Glutamatergic neuron (in vitro differentiated cells): ENCODE results near the gene STK32A. TPM values are rescaled to one million over a fixed set of nuclear protein-coding genes. Genes with fewer than 3 reads are reported as not detected.
"Not testable (repeated sequence)": the region's sequence is repeated elsewhere in the genome, so short reads cannot be mapped to it uniquely, and the experiment has no call there.

Experiments
- DNase-seq: peaks from one replicate; pipeline ENCODE4 v3.0.0; 2022
- H3K27ac Mint-ChIP-seq: one replicate; pipeline ENCODE4 v1.8.0; 2020; ENCODE audit warnings: mild to moderate bottlenecking, mixed read lengths, inconsistent platforms; ENCODE audit not compliant: unreplicated experiment
- H3K27me3 Mint-ChIP-seq: one replicate; pipeline ENCODE4 v1.8.0; 2020; ENCODE audit warnings: mild to moderate bottlenecking, moderate library complexity, mixed read lengths, inconsistent platforms; ENCODE audit not compliant: unreplicated experiment
- H3K36me3 Mint-ChIP-seq: one replicate; pipeline ENCODE4 v1.8.0; 2020; ENCODE audit warnings: mild to moderate bottlenecking, mixed read lengths, inconsistent platforms; ENCODE audit not compliant: unreplicated experiment
- H3K4me1 Mint-ChIP-seq: one replicate; pipeline ENCODE4 v1.8.0; 2020; ENCODE audit warnings: mild to moderate bottlenecking, low read depth, mixed read lengths, inconsistent platforms; ENCODE audit not compliant: unreplicated experiment
- H3K4me3 Mint-ChIP-seq: one replicate; pipeline ENCODE4 v1.8.0; 2020; ENCODE audit warnings: mild to moderate bottlenecking, mixed read lengths, inconsistent platforms; ENCODE audit not compliant: unreplicated experiment
- H3K9me3 Mint-ChIP-seq: one replicate; pipeline ENCODE4 v1.8.0; 2020; ENCODE audit warnings: mild to moderate bottlenecking, moderate library complexity, mixed read lengths, inconsistent platforms; ENCODE audit not compliant: unreplicated experiment
- total RNA-seq: library from RNA; stranded (reverse); fragmentation: NEBNext Ultra II Directional; extraction: Animal tissue kit (Norgen Biotek cat#: 25700); gene quantifications from one replicate; pipeline ENCODE4 v1.2.1, GENCODE V29; 2021; ENCODE audit not compliant: unreplicated experiment
- TF ChIP-seq, protein P1 (sequence below): fragments of 200-600 bp; sonication (generic); IDR thresholded peaks from one replicate; pipeline ENCODE4 v1.5.0; 2021; ENCODE audit not compliant: partially characterized antibody, unreplicated experiment

STK32A gene
- total RNA-seq, 1 donor from 2014 or later: 3.2 TPM

DNA sequence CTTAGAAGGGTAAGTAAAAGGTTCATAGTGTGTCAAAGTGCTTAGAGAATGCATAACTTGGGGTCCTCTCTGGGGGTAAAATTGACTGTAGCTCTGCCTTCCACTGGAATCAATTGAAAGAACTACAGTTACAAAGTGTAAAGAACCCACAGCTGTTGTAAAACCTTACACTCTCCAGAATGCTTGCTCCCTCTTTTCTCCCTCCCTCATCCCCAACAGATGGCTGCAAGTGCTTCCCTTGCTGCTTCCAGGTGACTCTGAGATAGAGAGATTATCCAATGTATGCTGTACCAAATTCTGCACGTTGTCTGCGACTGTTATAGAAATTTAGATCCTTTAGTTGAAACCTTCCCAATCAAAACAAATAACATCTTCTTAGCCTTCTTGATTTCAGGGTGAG, 126.0 kb downstream of the STK32A start:
- Mint-ChIP-seq H3K36me3 (no peaks in the 10 kb centered on the region), H3K9me3 (no peaks in the 10 kb centered on the region), H3K27ac (peak overlapping the region; percentile 60), H3K4me1 (peaks cover 11% of the 10 kb centered on the region), H3K4me3 (peak overlapping the region; percentile 25), H3K27me3 (peaks cover 3% of the 10 kb centered on the region)
- TF ChIP-seq, protein P1, sequence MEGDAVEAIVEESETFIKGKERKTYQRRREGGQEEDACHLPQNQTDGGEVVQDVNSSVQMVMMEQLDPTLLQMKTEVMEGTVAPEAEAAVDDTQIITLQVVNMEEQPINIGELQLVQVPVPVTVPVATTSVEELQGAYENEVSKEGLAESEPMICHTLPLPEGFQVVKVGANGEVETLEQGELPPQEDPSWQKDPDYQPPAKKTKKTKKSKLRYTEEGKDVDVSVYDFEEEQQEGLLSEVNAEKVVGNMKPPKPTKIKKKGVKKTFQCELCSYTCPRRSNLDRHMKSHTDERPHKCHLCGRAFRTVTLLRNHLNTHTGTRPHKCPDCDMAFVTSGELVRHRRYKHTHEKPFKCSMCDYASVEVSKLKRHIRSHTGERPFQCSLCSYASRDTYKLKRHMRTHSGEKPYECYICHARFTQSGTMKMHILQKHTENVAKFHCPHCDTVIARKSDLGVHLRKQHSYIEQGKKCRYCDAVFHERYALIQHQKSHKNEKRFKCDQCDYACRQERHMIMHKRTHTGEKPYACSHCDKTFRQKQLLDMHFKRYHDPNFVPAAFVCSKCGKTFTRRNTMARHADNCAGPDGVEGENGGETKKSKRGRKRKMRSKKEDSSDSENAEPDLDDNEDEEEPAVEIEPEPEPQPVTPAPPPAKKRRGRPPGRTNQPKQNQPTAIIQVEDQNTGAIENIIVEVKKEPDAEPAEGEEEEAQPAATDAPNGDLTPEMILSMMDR: no peak
- no peak for DNase-seq

DNA sequence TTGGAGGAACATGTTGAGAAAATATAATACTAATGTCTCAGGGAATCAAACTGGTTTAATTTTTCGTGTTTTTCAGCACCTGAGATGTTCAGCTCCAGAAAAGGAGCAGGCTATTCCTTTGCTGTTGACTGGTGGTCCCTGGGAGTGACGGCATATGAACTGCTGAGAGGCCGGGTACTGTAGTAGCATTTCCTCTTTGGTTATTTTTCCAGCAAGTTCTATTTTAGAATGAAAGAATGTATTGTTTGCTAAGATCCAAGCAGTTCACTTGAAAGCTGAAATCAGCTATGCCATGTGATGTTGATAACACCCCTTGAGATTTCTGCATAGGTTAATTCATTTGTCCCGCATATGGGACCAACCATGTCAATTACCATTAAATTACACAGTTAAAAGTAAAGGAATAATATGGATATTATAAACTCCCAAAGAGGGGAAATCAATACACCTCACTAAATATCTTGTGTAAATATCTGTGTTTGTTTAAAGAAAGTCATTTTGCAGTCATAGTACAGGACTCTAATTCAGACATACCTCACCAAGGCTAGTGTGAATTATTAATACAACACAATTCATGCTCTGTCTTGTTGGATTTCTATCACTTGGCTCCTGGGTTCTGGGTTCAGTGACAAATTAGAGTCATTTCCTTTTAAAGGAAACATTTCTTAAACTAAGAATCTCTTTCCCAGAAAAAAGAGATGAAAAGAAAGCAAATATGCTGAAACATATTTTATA, 126.8 kb downstream of the STK32A start:
- no peaks in the 10 kb centered on the region for H3K9me3 Mint-ChIP-seq
- no peak overlapping the region for H3K27ac Mint-ChIP-seq
- H3K27me3 Mint-ChIP-seq: peaks cover 3% of the 10 kb centered on the region
- no peak for DNase-seq
- no peak overlapping the region for H3K4me3 Mint-ChIP-seq
- no peaks in the 10 kb centered on the region for H3K36me3 Mint-ChIP-seq
- peaks cover 11% of the 10 kb centered on the region for H3K4me1 Mint-ChIP-seq
- TF ChIP-seq, protein P1: no peak

DNA sequence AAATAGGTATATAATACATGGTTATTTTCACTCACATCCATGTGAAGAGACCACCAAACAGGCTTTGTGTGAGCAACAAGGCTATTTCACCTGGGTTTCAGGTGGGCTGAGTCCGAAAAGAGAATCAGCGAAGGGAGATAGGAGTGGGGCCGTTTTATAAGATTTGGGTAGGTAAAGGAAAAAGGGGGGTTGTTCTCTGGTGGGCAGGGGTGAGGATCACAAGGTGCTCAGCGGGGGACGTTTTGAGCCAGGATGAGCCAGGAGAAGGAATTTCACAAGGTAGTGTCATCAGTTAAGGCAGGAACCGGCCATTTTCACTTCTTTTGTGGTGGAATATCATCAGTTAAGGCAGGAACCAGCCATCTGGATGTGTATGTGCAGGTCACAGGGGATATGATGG, 132.6 kb downstream of the STK32A start:
- not testable (repeated sequence) for DNase-seq, H3K9me3 Mint-ChIP-seq, H3K4me3 Mint-ChIP-seq, H3K27ac Mint-ChIP-seq, H3K36me3 Mint-ChIP-seq, H3K4me1 Mint-ChIP-seq, H3K27me3 Mint-ChIP-seq

DNA sequence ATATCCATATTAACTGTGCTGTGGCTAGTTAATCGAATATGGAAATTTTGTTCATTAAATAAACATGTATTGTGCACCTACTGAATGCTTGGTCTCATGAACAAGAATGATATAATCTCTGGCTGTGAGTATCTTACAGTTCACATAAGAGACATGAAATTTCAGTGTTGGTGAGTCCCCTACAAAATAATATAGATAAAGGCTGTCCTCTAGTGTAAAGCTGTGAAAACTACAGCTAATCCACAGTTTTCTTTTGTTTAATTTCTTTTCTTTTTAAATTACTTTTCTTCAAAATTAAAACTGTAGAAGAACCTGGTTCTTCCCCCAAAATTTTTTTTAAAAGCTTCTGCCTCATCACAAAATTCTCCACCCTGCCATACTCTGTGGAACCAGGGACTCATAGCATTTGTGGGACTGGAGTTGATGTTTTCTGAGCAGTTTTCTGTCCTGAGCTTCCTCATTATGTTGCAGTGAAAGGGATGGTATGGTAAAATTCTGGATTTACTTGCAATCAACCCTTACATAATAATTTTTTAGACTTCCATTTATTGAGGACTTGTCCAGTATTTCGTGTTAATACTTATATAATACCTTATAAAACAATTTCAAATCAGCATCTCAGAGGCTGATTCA, 135.0 kb downstream of the STK32A start:
- H3K4me3 Mint-ChIP-seq: no peak overlapping the region
- H3K9me3 Mint-ChIP-seq: no peaks in the 10 kb centered on the region
- H3K4me1 Mint-ChIP-seq: peaks cover 4% of the 10 kb centered on the region
- DNase-seq: no peak
- no peak overlapping the region for H3K27ac Mint-ChIP-seq
- TF ChIP-seq, protein P1: peak; percentile 35
- H3K36me3 Mint-ChIP-seq: no peaks in the 10 kb centered on the region
- peaks cover 2% of the 10 kb centered on the region for H3K27me3 Mint-ChIP-seq

DNA sequence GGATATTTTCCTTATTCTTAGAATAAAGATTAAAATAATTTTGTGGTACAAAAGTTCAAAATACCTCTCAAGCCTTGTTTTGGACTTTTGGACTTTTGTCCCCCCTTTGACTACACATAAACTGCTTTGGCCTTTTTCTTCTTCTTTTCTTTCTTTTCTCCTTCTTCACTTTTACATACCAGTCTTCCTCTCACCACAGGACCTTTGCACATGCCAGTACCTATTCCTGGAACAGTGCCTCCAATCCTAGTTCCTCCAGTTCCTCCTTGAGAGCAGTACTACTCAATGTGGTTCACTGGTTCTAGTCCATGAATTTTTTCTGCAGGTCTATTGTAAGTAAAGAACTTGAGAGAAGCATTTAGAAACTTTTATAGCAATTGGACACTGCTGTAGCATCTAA, 136.5 kb downstream of the STK32A start:
- no peaks in the 10 kb centered on the region for H3K9me3 Mint-ChIP-seq
- no peak for DNase-seq
- H3K36me3 Mint-ChIP-seq: no peaks in the 10 kb centered on the region
- peaks cover 4% of the 10 kb centered on the region for H3K4me1 Mint-ChIP-seq
- TF ChIP-seq, protein P1: no peak
- peaks cover 2% of the 10 kb centered on the region for H3K27me3 Mint-ChIP-seq
- H3K27ac Mint-ChIP-seq: no peak overlapping the region
- no peak overlapping the region for H3K4me3 Mint-ChIP-seq
